Osteocyte (in vitro differentiated cells): ENCODE measurements around the gene ATF6B. TPM values are rescaled to one million over a fixed set of nuclear protein-coding genes. Genes with fewer than 3 reads are reported as not detected.

Experiments
- DNase-seq: peaks from one replicate; pipeline ENCODE4 v3.0.0; 2021; ENCODE audit warnings: mixed read lengths; ENCODE audit not compliant: unreplicated experiment; ENCODE audit errors: extremely low spot score
- H3K27ac Mint-ChIP-seq: one replicate; pipeline ENCODE4 v1.8.0; 2021; ENCODE audit warnings: mild to moderate bottlenecking, mixed read lengths; ENCODE audit not compliant: unreplicated experiment
- H3K27me3 Mint-ChIP-seq: one replicate; pipeline ENCODE4 v1.8.0; 2021; ENCODE audit warnings: mixed read lengths; ENCODE audit not compliant: unreplicated experiment
- H3K36me3 Mint-ChIP-seq: one replicate; pipeline ENCODE4 v1.8.0; 2021; ENCODE audit warnings: mixed read lengths; ENCODE audit not compliant: unreplicated experiment
- H3K4me1 Mint-ChIP-seq: one replicate; pipeline ENCODE4 v1.8.0; 2021; ENCODE audit warnings: mixed read lengths; ENCODE audit not compliant: unreplicated experiment
- H3K4me3 Mint-ChIP-seq: one replicate; pipeline ENCODE4 v1.8.0; 2021; ENCODE audit warnings: mild to moderate bottlenecking, moderate library complexity, mixed read lengths; ENCODE audit not compliant: unreplicated experiment
- H3K9me3 Mint-ChIP-seq: one replicate; pipeline ENCODE4 v1.8.0; 2021; ENCODE audit warnings: mixed read lengths; ENCODE audit not compliant: unreplicated experiment
- total RNA-seq: library from RNA; stranded (reverse); gene quantifications from 2 replicates; pipeline ENCODE4 v1.2.1, GENCODE V29; 2021
- TF ChIP-seq, protein P1 (sequence below): fragments of 200-600 bp; sonication (generic); IDR thresholded peaks from 2 replicates; pipeline ENCODE4 v1.5.0; 2021; ENCODE audit warnings: antibody characterized with exemption, mild to moderate bottlenecking, moderate library complexity

Gene ATF6B
- total RNA-seq, 1 donor from 2014 or later: 109 TPM

DNA sequence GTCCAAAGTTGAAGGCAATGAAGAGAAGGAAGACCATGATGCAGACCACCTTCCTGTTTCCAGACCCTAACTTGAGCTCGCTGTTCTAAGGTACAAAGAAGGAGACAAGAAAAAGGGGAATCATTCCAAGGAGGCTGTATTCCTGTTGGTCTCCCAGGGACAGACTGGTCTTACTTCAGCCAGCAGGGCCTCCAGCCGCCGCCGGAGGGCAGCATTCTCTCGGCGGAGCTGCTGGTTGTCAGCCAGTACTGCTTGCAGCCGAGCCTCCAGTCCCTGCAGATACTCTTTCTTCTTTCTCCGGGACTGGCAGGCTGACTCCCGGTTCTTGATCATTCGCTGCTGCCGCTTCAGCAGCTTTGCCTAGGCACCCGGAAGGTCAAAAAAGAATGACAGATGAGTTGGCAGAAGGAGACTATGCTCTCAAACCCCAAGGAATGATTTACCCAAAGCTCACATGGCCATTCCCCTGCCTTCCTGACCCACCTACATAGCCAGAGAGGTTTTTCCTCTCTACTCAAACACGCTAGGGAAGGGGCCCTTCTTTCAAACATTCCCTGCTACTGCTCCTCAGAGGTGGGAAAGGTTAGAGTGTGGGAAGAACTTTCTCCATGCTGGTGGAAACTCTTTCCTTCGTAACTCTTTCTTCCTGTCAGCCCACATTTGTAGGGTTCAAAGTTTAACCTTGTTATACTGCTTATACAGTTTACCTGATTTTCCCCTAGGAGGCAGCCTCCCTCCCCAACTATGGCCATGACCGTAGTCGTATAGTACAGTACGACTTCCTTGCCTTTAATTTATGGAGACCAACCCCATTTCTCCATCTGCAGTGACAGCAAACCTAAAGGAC, 9.0 kb downstream of the ATF6B start:
- Mint-ChIP-seq H3K27me3 (no peaks in the 10 kb centered on the region), H3K9me3 (no peaks in the 10 kb centered on the region), H3K27ac (peak overlapping the region; percentile 60), H3K4me3 (no peak overlapping the region), H3K36me3 (peaks cover 24% of the 10 kb centered on the region), H3K4me1 (peaks cover 37% of the 10 kb centered on the region)
- TF ChIP-seq, protein P1, sequence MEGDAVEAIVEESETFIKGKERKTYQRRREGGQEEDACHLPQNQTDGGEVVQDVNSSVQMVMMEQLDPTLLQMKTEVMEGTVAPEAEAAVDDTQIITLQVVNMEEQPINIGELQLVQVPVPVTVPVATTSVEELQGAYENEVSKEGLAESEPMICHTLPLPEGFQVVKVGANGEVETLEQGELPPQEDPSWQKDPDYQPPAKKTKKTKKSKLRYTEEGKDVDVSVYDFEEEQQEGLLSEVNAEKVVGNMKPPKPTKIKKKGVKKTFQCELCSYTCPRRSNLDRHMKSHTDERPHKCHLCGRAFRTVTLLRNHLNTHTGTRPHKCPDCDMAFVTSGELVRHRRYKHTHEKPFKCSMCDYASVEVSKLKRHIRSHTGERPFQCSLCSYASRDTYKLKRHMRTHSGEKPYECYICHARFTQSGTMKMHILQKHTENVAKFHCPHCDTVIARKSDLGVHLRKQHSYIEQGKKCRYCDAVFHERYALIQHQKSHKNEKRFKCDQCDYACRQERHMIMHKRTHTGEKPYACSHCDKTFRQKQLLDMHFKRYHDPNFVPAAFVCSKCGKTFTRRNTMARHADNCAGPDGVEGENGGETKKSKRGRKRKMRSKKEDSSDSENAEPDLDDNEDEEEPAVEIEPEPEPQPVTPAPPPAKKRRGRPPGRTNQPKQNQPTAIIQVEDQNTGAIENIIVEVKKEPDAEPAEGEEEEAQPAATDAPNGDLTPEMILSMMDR: peak; percentile 94
- DNase-seq: peak; percentile 96

DNA sequence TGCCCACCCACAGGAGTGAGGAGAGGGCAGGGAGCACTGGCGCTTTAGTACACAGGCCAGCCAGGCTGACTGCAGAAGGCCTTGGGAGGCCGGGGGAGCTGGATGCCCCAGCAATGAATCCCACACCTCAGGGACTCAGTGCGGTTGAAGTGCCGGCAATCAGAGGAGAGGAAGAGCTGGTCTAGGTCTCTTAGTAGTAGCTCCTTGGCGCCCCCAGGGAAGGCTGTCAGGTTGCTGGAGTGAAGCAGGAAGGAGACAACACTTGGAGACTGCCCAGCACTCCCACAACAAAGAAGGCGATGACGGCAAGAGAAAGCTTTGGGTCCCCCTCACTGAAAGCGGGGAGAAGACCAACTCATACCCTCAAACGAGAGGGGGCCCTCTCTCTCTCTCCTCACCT, 10.6 kb downstream of the ATF6B start:
- no peak for DNase-seq
- no peaks in the 10 kb centered on the region for H3K9me3 Mint-ChIP-seq
- H3K4me1 Mint-ChIP-seq: peaks cover 46% of the 10 kb centered on the region
- TF ChIP-seq, protein P1: no peak
- peaks cover 21% of the 10 kb centered on the region for H3K36me3 Mint-ChIP-seq
- H3K4me3 Mint-ChIP-seq: no peak overlapping the region
- H3K27ac Mint-ChIP-seq: no peak overlapping the region
- no peaks in the 10 kb centered on the region for H3K27me3 Mint-ChIP-seq

DNA sequence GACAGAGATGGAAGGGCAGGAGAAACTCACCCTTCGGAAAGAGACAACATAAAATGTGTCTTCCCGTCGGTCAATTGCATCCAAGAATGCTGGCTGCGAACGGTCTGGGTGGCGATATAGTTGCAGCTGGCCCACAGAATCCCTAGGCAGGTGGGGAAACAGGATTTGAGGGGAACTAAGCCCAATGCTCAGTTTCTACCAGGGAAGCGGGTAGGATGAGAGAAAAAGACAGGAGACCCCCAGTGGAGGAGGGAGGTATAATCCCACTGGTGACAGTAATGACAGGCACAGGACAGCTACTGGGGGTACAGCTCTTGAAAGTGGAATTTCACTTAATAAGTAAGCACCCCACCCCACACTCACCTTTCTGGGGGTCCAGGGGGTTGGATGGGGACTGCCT, 11.4 kb downstream of the ATF6B start:
- TF ChIP-seq, protein P1: peak; percentile 53
- Mint-ChIP-seq H3K4me1 (peaks cover 52% of the 10 kb centered on the region), H3K27ac (peak overlapping the region; percentile 27), H3K9me3 (no peaks in the 10 kb centered on the region), H3K27me3 (no peaks in the 10 kb centered on the region), H3K4me3 (no peak overlapping the region), H3K36me3 (peaks cover 14% of the 10 kb centered on the region)
- no peak for DNase-seq

DNA sequence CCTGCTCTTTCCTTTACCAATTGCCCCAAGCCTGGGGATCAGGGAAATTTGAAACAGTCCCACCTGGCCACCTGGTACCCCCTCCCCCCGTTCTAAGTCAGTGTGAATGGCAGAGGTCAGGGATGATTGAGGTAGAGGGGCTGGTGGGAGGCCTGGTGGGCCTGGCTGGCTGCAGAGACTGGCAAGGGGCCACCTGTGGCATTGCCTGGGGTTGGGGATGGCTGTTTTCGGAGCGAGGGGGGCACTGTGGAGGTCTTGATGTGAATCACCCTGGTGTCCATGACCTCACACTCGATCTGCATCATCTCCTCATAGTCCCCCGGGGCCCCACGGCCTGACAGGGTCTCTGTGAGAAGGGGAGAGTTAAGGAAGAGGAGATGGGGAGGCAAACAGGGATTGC, 12.4 kb downstream of the ATF6B start:
- peak overlapping the region; percentile 98 for H3K27ac Mint-ChIP-seq
- H3K4me1 Mint-ChIP-seq: peaks cover 54% of the 10 kb centered on the region
- TF ChIP-seq, protein P1: no peak
- peaks cover 10% of the 10 kb centered on the region for H3K36me3 Mint-ChIP-seq
- no peaks in the 10 kb centered on the region for H3K27me3 Mint-ChIP-seq
- H3K9me3 Mint-ChIP-seq: no peaks in the 10 kb centered on the region
- H3K4me3 Mint-ChIP-seq: no peak overlapping the region
- DNase-seq: no peak

DNA sequence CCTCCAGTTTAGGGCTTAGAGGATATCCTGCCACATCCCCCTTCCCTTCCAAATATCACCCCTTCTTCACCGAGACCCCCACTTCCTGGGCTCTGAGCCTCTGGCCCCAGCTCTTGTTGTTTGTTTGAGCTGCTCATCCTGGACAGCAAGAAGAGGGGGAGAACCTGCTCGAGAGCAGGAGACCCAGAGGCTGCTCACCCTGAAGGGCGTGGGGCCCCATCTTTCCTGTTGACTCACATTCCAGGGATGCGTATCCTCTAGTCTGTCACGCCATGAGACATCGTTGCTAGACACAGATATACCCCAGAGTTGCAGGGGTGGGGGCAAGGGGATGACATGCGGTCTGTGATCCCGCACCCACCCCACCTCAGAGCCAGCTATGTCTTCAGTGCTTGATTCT, 13.2 kb downstream of the ATF6B start:
- no peaks in the 10 kb centered on the region for H3K9me3 Mint-ChIP-seq
- peak overlapping the region; percentile 98 for H3K27ac Mint-ChIP-seq
- DNase-seq: no peak
- peaks cover 9% of the 10 kb centered on the region for H3K36me3 Mint-ChIP-seq
- no peaks in the 10 kb centered on the region for H3K27me3 Mint-ChIP-seq
- peaks cover 58% of the 10 kb centered on the region for H3K4me1 Mint-ChIP-seq
- no peak overlapping the region for H3K4me3 Mint-ChIP-seq
- TF ChIP-seq, protein P1: no peak
